OCI-LY1 (cell line): ENCODE results near the gene CAMK2D.

Experiments used
- H2AFZ ChIP-seq: fragments of 200-600 bp; sonication (generic), shearing (Covaris generic); 2 replicates; pipeline ENCODE4 v1.6.0; 2014; ENCODE audit warnings: antibody characterized with exemption, mild to moderate bottlenecking, low read length
- H3F3A ChIP-seq: fragments of 200-600 bp; sonication (generic), shearing (Covaris generic); 2 replicates; pipeline ENCODE4 v1.6.0; 2014; ENCODE audit warnings: mild to moderate bottlenecking, antibody characterized with exemption, low read length, moderate library complexity; ENCODE audit not compliant: insufficient read depth
- H3K27ac ChIP-seq: fragments of 200-600 bp; sonication (generic); 2 replicates; pipeline ENCODE4 v1.5.1; 2014; ENCODE audit warnings: low read length, mixed run types, mild to moderate bottlenecking, low read depth; ENCODE audit not compliant: poor library complexity, severe bottlenecking
- H3K27me3 ChIP-seq: fragments of 200-600 bp; sonication (generic); 2 replicates; pipeline ENCODE4 v1.6.0; 2014; ENCODE audit warnings: antibody characterized with exemption, mild to moderate bottlenecking, low read length, moderate library complexity; ENCODE audit not compliant: insufficient read depth
- H3K36me3 ChIP-seq: fragments of 200-600 bp; sonication (generic); 2 replicates; pipeline ENCODE4 v1.6.1; 2014; ENCODE audit warnings: mild to moderate bottlenecking, antibody characterized with exemption, low read length, moderate library complexity, mixed read lengths; ENCODE audit not compliant: insufficient read depth
- H3K4me1 ChIP-seq: fragments of 200-600 bp; sonication (generic); 2 replicates; pipeline ENCODE4 v1.5.1; 2014; ENCODE audit warnings: mild to moderate bottlenecking, low read length, moderate library complexity; ENCODE audit not compliant: insufficient read depth, severe bottlenecking
- H3K4me2 ChIP-seq: fragments of 200-600 bp; sonication (generic), shearing (Covaris generic); 2 replicates; pipeline ENCODE4 v1.6.1; 2014; ENCODE audit warnings: low read length
- H3K4me3 ChIP-seq: fragments of 200-600 bp; sonication (generic); 2 replicates; pipeline ENCODE4 v1.5.1; 2014; ENCODE audit warnings: low read length, low read depth, mild to moderate bottlenecking, mixed read lengths; ENCODE audit not compliant: poor library complexity, severe bottlenecking
- H3K79me2 ChIP-seq: fragments of 200-600 bp; shearing (Covaris generic); 2 replicates; pipeline ENCODE4 v1.6.1; 2016; ENCODE audit warnings: mixed run types, low read length, mixed read lengths; ENCODE audit not compliant: insufficient read depth
- H3K9ac ChIP-seq: fragments of 200-600 bp; sonication (generic), shearing (Covaris generic); 2 replicates; pipeline ENCODE4 v1.6.1; 2014; ENCODE audit warnings: mild to moderate bottlenecking, low read length, mixed read lengths
- H3K9me2 ChIP-seq: fragments of 200-600 bp; sonication (generic), shearing (Covaris generic); 2 replicates; pipeline ENCODE4 v1.6.1; 2014; ENCODE audit warnings: low read depth, mild to moderate bottlenecking, low read length, mixed read lengths
- H3K9me3 ChIP-seq: fragments of 200-600 bp; shearing (Covaris generic); 2 replicates; pipeline ENCODE4 v1.6.1; 2014; ENCODE audit warnings: low read length, mixed read lengths
- H4K20me1 ChIP-seq: fragments of 200-600 bp; sonication (generic), shearing (Covaris generic); 2 replicates; pipeline ENCODE4 v1.6.0; 2016; ENCODE audit warnings: mild to moderate bottlenecking, low read length; ENCODE audit not compliant: insufficient read depth
- EZH2 ChIP-seq: fragments of 200-600 bp; sonication (generic), shearing (Covaris generic); IDR thresholded peaks from 2 replicates; pipeline ENCODE4 v1.8.0; 2017; ENCODE audit warnings: borderline replicate concordance, mixed run types, mild to moderate bottlenecking, antibody characterized with exemption, low read length, moderate library complexity, mixed read lengths
- TF ChIP-seq, protein P1 (sequence below): fragments of 200-600 bp; sonication (generic), shearing (Covaris generic); IDR thresholded peaks from 2 replicates; pipeline ENCODE4 v1.5.1; 2017; ENCODE audit warnings: mild to moderate bottlenecking, antibody characterized with exemption, low read length, moderate library complexity, mixed read lengths

The CAMK2D gene

DNA sequence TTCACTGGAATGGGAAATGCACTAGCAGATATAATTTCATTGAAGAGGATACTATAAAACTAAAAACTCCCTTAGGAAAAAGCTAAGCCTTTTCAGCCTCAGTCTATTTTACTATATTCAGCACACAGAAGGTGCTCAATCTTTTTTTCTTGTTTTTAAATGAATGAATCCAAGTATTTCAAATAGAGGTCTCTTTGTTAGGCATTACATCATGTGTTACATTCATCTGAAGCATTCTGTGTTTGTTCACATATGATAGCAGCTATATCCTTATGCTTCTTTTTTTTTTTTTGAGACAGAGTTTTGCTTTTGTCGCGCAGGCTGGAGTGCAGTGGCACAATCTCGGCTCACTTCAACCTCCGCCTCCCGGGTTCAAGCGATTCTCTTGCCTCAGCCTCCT is 278.4 kb downstream of the CAMK2D start:
- Histone ChIP-seq H3F3A (no peaks in the 10 kb centered on the region), H3K9ac (no peak overlapping the region), H3K9me3 (no peaks in the 10 kb centered on the region), H3K4me1 (no peaks in the 10 kb centered on the region), H2AFZ (no peak overlapping the region), H3K4me2 (no peak overlapping the region), H4K20me1 (no peaks in the 10 kb centered on the region), H3K27ac (no peak overlapping the region), H3K9me2 (no peaks in the 10 kb centered on the region), H3K4me3 (no peak overlapping the region), H3K79me2 (no peaks in the 10 kb centered on the region), H3K27me3 (no peaks in the 10 kb centered on the region), H3K36me3 (peaks cover 50% of the 10 kb centered on the region)
- TF ChIP-seq, protein P1, sequence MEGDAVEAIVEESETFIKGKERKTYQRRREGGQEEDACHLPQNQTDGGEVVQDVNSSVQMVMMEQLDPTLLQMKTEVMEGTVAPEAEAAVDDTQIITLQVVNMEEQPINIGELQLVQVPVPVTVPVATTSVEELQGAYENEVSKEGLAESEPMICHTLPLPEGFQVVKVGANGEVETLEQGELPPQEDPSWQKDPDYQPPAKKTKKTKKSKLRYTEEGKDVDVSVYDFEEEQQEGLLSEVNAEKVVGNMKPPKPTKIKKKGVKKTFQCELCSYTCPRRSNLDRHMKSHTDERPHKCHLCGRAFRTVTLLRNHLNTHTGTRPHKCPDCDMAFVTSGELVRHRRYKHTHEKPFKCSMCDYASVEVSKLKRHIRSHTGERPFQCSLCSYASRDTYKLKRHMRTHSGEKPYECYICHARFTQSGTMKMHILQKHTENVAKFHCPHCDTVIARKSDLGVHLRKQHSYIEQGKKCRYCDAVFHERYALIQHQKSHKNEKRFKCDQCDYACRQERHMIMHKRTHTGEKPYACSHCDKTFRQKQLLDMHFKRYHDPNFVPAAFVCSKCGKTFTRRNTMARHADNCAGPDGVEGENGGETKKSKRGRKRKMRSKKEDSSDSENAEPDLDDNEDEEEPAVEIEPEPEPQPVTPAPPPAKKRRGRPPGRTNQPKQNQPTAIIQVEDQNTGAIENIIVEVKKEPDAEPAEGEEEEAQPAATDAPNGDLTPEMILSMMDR = no peak
- no peak for TF ChIP-seq EZH2

DNA sequence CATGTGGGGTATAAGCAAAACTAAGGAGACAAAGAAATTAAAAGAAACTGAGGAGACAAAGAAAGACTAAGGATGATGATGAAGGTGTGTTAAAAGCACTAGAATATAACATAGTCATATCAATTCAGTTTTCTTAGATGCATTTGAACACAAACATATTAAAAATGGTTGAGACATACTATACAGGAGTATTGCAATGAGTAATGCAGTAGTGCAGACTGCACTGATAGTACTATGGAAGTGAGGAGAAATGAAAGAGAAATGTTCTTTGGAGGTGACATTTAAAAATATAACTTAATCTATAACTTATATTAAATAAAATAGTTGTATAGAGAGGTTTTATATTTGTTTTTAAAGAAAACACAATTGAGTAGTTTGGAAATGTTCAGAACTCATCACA is 279.2 kb downstream of the CAMK2D start:
- H3K9me3 ChIP-seq = no peaks in the 10 kb centered on the region
- H3K4me3 ChIP-seq = no peak overlapping the region
- H3K4me2 ChIP-seq = no peak overlapping the region
- no peaks in the 10 kb centered on the region for H4K20me1 ChIP-seq
- H2AFZ ChIP-seq = no peak overlapping the region
- TF ChIP-seq, protein P1 = no peak
- TF ChIP-seq EZH2 = no peak
- H3K9me2 ChIP-seq = no peaks in the 10 kb centered on the region
- H3K36me3 ChIP-seq = peaks cover 58% of the 10 kb centered on the region
- no peaks in the 10 kb centered on the region for H3K4me1 ChIP-seq
- no peaks in the 10 kb centered on the region for H3F3A ChIP-seq
- no peaks in the 10 kb centered on the region for H3K79me2 ChIP-seq
- no peaks in the 10 kb centered on the region for H3K27me3 ChIP-seq
- H3K9ac ChIP-seq = no peak overlapping the region
- no peak overlapping the region for H3K27ac ChIP-seq

GRCh38 chr4:113481820-113482219 is 279.7 kb downstream of the CAMK2D start:
- H3K27me3 ChIP-seq = no peaks in the 10 kb centered on the region
- H3K4me3 ChIP-seq = no peak overlapping the region
- H3K9me2 ChIP-seq = no peaks in the 10 kb centered on the region
- no peak overlapping the region for H3K4me2 ChIP-seq
- H3F3A ChIP-seq = no peaks in the 10 kb centered on the region
- H3K9me3 ChIP-seq = 0 out of 2 replicates have a peak, but pooled peaks cover 2% of the 10 kb centered on the region
- TF ChIP-seq EZH2 = no peak
- TF ChIP-seq, protein P1 = no peak
- H3K27ac ChIP-seq = no peak overlapping the region
- no peaks in the 10 kb centered on the region for H3K4me1 ChIP-seq
- no peaks in the 10 kb centered on the region for H4K20me1 ChIP-seq
- no peaks in the 10 kb centered on the region for H3K79me2 ChIP-seq
- no peak overlapping the region for H2AFZ ChIP-seq
- no peak overlapping the region for H3K9ac ChIP-seq
- peaks cover 63% of the 10 kb centered on the region for H3K36me3 ChIP-seq
